GM10248 (cell line): ENCODE data around the gene ARHGEF26.

ENCODE experiments used
- CTCF ChIA-PET: fragments of 300-600 bp; sonication (Branson Sonifier 250); formaldehyde crosslinking; extraction: SDS; loops from one replicate; lab custom pipeline; 2021; ENCODE audit warnings: antibody characterized with exemption; lab: Yijun Ruan, JAX
- POLR2A ChIA-PET: fragments of 350-650 bp; sonication (Branson Sonifier 250); formaldehyde crosslinking; extraction: SDS; loops from one replicate; lab custom pipeline; 2020; ENCODE audit warnings: antibody characterized with exemption; lab: Yijun Ruan, JAX
- DNase-seq: peaks from one replicate; pipeline ENCODE4 v3.0.0; 2012; ENCODE audit errors: extremely low spot score
- CTCF ChIP-seq: IDR thresholded peaks from 2 replicates; pipeline ENCODE4 v1.5.1; 2012; ENCODE audit warnings: mild to moderate bottlenecking, low read depth; ENCODE audit errors: extremely low read depth, missing control alignments, control extremely low read depth

The ARHGEF26 gene

GRCh38 chr3:154227531-154227930 is 106.3 kb downstream of the ARHGEF26 start:
- no peak for DNase-seq
- TF ChIP-seq CTCF: no peak
- ChIA-PET CTCF (no interaction called here), POLR2A (no interaction called here)

- DNase-seq: no peak
- CTCF ChIA-PET: no interaction called here
Measured at GRCh38 chr3:154228561-154229216, 107.5 kb downstream of the ARHGEF26 start.

GRCh38 chr3:154229217-154229590 is 108.0 kb downstream of the ARHGEF26 start:
- CTCF ChIA-PET: no interaction called here
- DNase-seq: no peak
- no peak for TF ChIP-seq CTCF
- POLR2A ChIA-PET: no interaction called here

More at GRCh38 chr3:154228561-154229216, 107.5 kb downstream of the ARHGEF26 start:
- no peak for TF ChIP-seq CTCF
- POLR2A ChIA-PET: no interaction called here

DNA sequence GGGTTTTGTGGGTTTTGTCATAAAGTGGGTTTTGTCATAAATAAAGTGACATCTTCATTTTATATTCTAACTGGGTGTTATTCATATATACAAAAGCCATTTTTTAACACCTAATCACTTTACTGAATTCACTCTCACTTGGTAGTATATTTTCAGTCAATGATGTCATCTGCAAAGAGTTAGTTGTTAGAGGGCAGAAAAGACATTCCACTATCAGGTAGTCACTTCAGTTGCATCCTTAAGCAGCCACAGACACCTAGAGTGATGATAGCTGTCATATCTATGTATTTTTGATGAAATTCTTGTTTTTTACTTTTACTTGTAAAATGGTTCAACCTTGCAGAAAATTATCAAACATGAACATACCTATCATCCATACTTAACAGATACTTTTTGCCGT is 114.1 kb downstream of the ARHGEF26 start:
- no peak for TF ChIP-seq CTCF
- CTCF ChIA-PET: interaction anchor here (1.2 to 1.4 kb wide), 2 partner anchors 17 to 18 kb away, joined by 3 to 6 read pairs; no protein-coding TSS in a partner anchor
- POLR2A ChIA-PET: no interaction called here
- no peak for DNase-seq

DNA sequence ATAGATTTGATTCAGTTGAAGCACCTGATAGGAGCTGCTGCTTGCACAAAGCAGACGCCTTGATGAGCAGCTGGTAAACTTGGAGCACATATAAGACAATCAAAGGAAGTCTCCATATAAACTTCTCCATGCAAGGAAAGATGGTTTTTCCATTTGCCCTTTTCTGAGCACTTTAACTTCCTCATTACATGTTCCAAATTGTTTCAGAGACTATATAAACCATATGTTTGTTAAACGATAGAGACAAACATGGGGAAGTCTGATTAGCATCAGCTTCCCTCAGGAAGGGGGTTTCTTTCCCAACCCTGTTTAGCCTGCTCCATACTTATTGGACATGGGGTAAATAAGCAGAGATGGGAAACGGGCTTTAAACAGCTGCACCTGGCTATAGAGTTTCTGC is 115.1 kb downstream of the ARHGEF26 start:
- ChIA-PET POLR2A (no interaction called here), CTCF (interaction anchor here (1.0 to 1.4 kb wide), 2 partner anchors 10 to 17 kb away, joined by 3 to 6 read pairs; no protein-coding TSS in a partner anchor)
- TF ChIP-seq CTCF: no peak
- no peak for DNase-seq

DNA sequence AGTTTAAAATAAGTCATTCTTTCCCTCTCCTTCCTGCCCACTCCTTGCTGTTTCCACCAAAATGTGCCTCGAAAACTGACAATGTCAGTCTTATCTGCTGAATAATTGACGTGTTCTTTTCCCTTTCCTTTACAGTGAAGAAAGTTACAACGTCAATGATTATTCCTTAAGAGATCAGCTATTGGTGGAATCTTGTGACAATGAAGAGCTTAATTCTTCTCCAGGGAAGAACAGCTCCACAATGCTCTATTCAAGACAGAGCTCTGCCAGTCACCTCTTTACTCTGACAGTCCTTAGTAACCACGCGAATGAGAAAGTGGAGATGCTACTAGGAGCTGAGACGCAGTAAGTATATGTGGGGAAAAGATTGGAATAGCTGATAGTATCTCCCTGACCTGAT is 119.0 kb downstream of the ARHGEF26 start:
- TF ChIP-seq CTCF: no peak
- CTCF ChIA-PET: interaction anchor here (1.1 kb wide), 1 partner anchor 12 kb away, joined by 3 read pairs; no protein-coding TSS in a partner anchor
- DNase-seq: no peak
- POLR2A ChIA-PET: no interaction called here

GRCh38 chr3:154241496-154241895 is 120.3 kb downstream of the ARHGEF26 start:
- CTCF ChIA-PET: no interaction called here
- POLR2A ChIA-PET: no interaction called here
- no peak for DNase-seq
- no peak for TF ChIP-seq CTCF
